ENCODE results near the gene HIP1R.

- TF ChIP-seq POLR2A (IDR thresholded peaks at IDR 0.05; ENCODE audit: low read depth, low read length) = no peak
- TF ChIP-seq, protein P1, sequence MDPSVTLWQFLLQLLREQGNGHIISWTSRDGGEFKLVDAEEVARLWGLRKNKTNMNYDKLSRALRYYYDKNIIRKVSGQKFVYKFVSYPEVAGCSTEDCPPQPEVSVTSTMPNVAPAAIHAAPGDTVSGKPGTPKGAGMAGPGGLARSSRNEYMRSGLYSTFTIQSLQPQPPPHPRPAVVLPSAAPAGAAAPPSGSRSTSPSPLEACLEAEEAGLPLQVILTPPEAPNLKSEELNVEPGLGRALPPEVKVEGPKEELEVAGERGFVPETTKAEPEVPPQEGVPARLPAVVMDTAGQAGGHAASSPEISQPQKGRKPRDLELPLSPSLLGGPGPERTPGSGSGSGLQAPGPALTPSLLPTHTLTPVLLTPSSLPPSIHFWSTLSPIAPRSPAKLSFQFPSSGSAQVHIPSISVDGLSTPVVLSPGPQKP (IDR thresholded peaks at IDR 0.05; ENCODE audit: borderline replicate concordance, low read depth, low read length) = no peak
- no peak for TF ChIP-seq CTCF (conservative IDR thresholded peaks at IDR 0.05; ENCODE audit: low read depth, low read length)
Measured at GRCh38 chr12:122825773-122826724, 9.2 kb upstream of the HIP1R start.

All from IMR-90 (cell line).